HUES64 (cell line): ENCODE results near the gene CFAP221.

Experiments used
- H3K27ac ChIP-seq: 2 replicates; pipeline ENCODE4 v1.7.0; 2013; ENCODE audit warnings: low read depth, low read length, inconsistent platforms
- H3K27me3 ChIP-seq: 2 replicates; pipeline ENCODE4 v1.6.1; 2013; ENCODE audit warnings: mild to moderate bottlenecking, low read length; ENCODE audit not compliant: insufficient read depth
- H3K36me3 ChIP-seq: 2 replicates; pipeline ENCODE4 v1.6.1; 2013; ENCODE audit warnings: mild to moderate bottlenecking, low read length; ENCODE audit not compliant: insufficient read depth
- H3K4me1 ChIP-seq: 2 replicates; pipeline ENCODE4 v1.6.1; 2013; ENCODE audit warnings: mild to moderate bottlenecking, low read length, moderate library complexity; ENCODE audit not compliant: insufficient read depth
- H3K4me3 ChIP-seq: 2 replicates; pipeline ENCODE4 v1.5.1; 2013; ENCODE audit warnings: mild to moderate bottlenecking, low read length, moderate library complexity
- H3K9ac ChIP-seq: 2 replicates; pipeline ENCODE4 v1.6.1; 2013; ENCODE audit warnings: mild to moderate bottlenecking, low read depth, low read length
- H3K9me3 ChIP-seq: 2 replicates; pipeline ENCODE4 v1.6.1; 2013; ENCODE audit warnings: low read depth, low read length; ENCODE audit not compliant: insufficient read depth
- WGBS: fragments of 150-250, 120-280 bp; methylation state at CpG from one replicate; pipeline ENCODE4 v1.1.7; 2013; ENCODE audit warnings: missing lambda C conversion rate; 5-methylcytosine and 5-hydroxymethylcytosine counted together

Gene CFAP221

GRCh38 chr2:119682578-119682977 is 138.3 kb downstream of the CFAP221 start:
- H3K4me3 ChIP-seq: no peak overlapping the region
- no peaks in the 10 kb centered on the region for H3K27me3 ChIP-seq
- H3K36me3 ChIP-seq: peaks cover 18% of the 10 kb centered on the region
- WGBS: 87% methylated on average over 8 of the region's 8 CpGs
- no peaks in the 10 kb centered on the region for H3K9me3 ChIP-seq
- peaks cover 15% of the 10 kb centered on the region; the same call in 1 of the 2 replicates for H3K4me1 ChIP-seq
- H3K9ac ChIP-seq: no peak overlapping the region
- H3K27ac ChIP-seq: no peak overlapping the region

GRCh38 chr2:119683074-119683712 is 138.9 kb downstream of the CFAP221 start:
- no peaks in the 10 kb centered on the region for H3K27me3 ChIP-seq
- H3K4me3 ChIP-seq: no peak overlapping the region
- H3K9ac ChIP-seq: no peak overlapping the region
- H3K9me3 ChIP-seq: no peaks in the 10 kb centered on the region
- peaks cover 15% of the 10 kb centered on the region; the same call in 1 of the 2 replicates for H3K4me1 ChIP-seq
- WGBS: 81% methylated on average over 7 of the region's 7 CpGs
- H3K27ac ChIP-seq: no peak overlapping the region
- peaks cover 19% of the 10 kb centered on the region for H3K36me3 ChIP-seq

DNA sequence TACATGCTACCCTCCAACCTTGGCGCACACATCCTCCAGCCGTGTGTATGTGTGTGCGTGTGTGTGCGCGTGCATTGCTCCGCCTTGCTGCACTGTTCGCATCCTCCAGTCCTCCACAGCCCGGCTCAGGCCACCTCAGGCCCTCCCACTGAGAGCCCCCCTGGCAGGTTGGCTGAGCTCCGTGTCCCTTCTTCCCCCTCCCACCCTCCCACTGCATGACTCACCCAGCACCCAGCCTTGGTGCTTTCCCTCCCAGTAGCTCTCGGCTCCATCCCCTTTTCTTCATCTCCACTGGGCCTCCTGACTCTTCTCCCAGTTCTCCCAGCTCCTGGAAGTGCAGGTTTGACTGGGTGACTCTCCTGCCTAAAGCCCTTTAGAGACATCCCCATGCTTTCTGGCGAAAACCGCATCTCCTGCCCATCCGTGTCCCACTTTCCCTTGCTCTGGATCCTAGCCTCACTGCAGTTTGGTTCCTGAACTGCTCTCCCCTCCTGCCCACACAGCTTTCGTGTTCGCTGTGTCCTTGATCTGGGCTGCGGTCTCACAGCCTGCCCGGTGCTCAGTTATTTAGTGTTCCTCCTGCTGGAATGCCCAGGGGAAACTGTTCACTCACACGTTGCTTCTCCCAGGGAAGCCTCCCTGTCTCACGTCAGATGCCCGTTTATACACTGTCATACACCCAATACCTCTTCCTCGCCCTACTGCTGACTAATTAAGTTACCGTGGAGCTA is 139.6 kb downstream of the CFAP221 start:
- H3K9me3 ChIP-seq: no peaks in the 10 kb centered on the region
- peaks cover 24% of the 10 kb centered on the region for H3K36me3 ChIP-seq
- peaks cover 15% of the 10 kb centered on the region; the same call in 1 of the 2 replicates for H3K4me1 ChIP-seq
- H3K9ac ChIP-seq: no peak overlapping the region
- H3K4me3 ChIP-seq: no peak overlapping the region
- H3K27ac ChIP-seq: no peak overlapping the region
- H3K27me3 ChIP-seq: no peaks in the 10 kb centered on the region
- WGBS: 73% methylated on average over 22 of the region's 22 CpGs

DNA sequence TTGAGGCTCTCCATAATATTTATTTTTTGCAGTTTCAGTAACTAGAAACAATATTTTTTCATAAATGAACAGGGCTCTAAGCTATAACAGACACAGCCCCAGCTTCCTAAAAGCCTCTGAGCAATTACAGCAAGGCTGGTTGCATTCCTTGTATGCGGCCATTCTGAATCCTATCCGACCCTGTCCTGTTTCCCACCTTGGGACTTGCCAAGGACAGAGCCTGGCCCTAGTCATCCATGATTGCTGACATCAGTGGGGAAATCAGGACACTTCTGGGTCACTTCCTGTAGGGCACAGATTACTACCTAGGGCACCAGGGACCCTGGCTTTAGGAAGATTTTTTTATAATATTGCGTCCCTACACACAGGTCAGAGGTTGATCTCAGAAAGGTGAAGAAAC is 140.3 kb downstream of the CFAP221 start:
- no peaks in the 10 kb centered on the region for H3K9me3 ChIP-seq
- H3K27me3 ChIP-seq: no peaks in the 10 kb centered on the region
- WGBS: 89% methylated on average over 3 of the region's 3 CpGs
- peaks cover 27% of the 10 kb centered on the region for H3K36me3 ChIP-seq
- peaks cover 15% of the 10 kb centered on the region; the same call in 1 of the 2 replicates for H3K4me1 ChIP-seq
- no peak overlapping the region for H3K4me3 ChIP-seq
- H3K9ac ChIP-seq: no peak overlapping the region
- H3K27ac ChIP-seq: no peak overlapping the region

- no peaks in the 10 kb centered on the region for H3K9me3 ChIP-seq
- no peak overlapping the region for H3K4me3 ChIP-seq
- H3K4me1 ChIP-seq: 0 out of 2 replicates have a peak, but pooled peaks cover 4% of the 10 kb centered on the region
- WGBS: 94% methylated on average over 12 of the region's 12 CpGs
- H3K27ac ChIP-seq: no peak overlapping the region
- peaks cover 9% of the 10 kb centered on the region; the same call in 1 of the 2 replicates for H3K36me3 ChIP-seq
- no peaks in the 10 kb centered on the region for H3K27me3 ChIP-seq
- H3K9ac ChIP-seq: no peak overlapping the region
Measured at GRCh38 chr2:119688616-119689015, 144.4 kb downstream of the CFAP221 start.

DNA sequence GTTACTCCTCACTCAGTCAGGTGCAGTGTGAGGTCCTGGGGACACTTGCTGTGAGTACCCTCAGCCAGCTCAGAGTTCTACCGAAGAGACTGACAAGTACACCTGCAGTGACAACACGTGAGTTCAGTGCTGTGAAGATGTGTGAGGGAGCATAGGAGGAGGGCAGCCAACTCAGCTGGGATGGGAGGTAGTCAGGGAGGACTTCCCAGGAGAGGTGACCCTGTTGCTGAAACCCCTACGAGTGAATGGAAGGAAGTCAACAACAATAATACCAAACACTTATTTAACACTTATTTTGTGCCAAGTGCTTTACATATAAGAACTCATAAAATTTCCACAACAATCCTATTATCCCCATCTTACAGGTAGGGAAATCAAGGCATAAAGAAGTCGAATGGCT is 145.0 kb downstream of the CFAP221 start:
- H3K9ac ChIP-seq: no peak overlapping the region
- WGBS: 93% methylated on average over 4 of the region's 4 CpGs
- H3K27ac ChIP-seq: no peak overlapping the region
- peaks cover 9% of the 10 kb centered on the region; the same call in 1 of the 2 replicates for H3K36me3 ChIP-seq
- H3K27me3 ChIP-seq: no peaks in the 10 kb centered on the region
- peaks cover 4% of the 10 kb centered on the region; the same call in 1 of the 2 replicates for H3K4me1 ChIP-seq
- H3K9me3 ChIP-seq: no peaks in the 10 kb centered on the region
- H3K4me3 ChIP-seq: no peak overlapping the region

- no peak overlapping the region for H3K4me3 ChIP-seq
- peaks cover 9% of the 10 kb centered on the region; the same call in 1 of the 2 replicates for H3K36me3 ChIP-seq
- no peaks in the 10 kb centered on the region for H3K27me3 ChIP-seq
- no peaks in the 10 kb centered on the region for H3K9me3 ChIP-seq
- peaks cover 14% of the 10 kb centered on the region for H3K4me1 ChIP-seq
- WGBS: 93% methylated on average over 7 of the region's 7 CpGs
- no peak overlapping the region for H3K9ac ChIP-seq
- H3K27ac ChIP-seq: no peak overlapping the region
Measured at GRCh38 chr2:119691189-119691588, 146.9 kb downstream of the CFAP221 start.

DNA sequence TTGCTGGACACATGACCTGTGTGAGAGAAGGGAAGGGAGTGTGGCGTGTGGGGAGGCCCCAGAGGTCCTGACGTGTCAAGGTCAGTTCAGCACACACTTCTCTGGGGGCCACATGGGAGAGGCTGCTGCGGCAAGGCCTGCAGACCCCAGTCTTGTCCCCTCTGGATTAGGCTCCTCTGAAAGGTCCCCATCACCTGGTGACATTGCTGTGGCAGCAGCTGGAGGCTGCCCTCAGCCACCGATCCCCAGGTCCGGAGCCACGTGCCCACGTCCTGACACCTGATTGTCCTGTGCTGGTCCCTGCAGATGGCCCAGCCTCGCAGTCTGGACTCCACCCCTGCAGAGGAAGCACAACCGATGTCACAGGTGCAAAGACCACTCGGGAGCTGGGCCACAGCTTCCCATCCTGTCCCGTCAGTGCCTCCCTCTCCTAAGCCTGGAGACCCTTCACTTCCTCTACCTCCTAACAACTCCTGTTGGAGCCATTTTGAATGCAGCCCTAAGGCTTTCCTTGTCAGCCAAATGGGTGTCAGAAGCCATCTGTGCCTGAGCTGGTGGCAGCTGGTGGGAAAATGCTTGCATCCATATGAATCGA is 147.5 kb downstream of the CFAP221 start:
- WGBS: 94% methylated on average over 12 of the region's 12 CpGs
- H3K4me1 ChIP-seq: peaks cover 14% of the 10 kb centered on the region

GRCh38 chr2:119692310-119692709 is 148.1 kb downstream of the CFAP221 start:
- Histone ChIP-seq H3K27me3 (no peaks in the 10 kb centered on the region), H3K36me3 (peaks cover 9% of the 10 kb centered on the region; the same call in 1 of the 2 replicates), H3K4me3 (no peak overlapping the region), H3K9me3 (no peaks in the 10 kb centered on the region), H3K9ac (no peak overlapping the region), H3K27ac (no peak overlapping the region), H3K4me1 (peaks cover 18% of the 10 kb centered on the region)
- 92% methylated on average over 7 of the region's 7 CpGs for WGBS

More for the DNA sequence above, 147.5 kb downstream of the CFAP221 start:
- Histone ChIP-seq H3K27me3 (no peaks in the 10 kb centered on the region), H3K4me3 (no peak overlapping the region), H3K36me3 (peaks cover 9% of the 10 kb centered on the region; the same call in 1 of the 2 replicates), H3K9ac (no peak overlapping the region), H3K27ac (no peak overlapping the region), H3K9me3 (no peaks in the 10 kb centered on the region)

DNA sequence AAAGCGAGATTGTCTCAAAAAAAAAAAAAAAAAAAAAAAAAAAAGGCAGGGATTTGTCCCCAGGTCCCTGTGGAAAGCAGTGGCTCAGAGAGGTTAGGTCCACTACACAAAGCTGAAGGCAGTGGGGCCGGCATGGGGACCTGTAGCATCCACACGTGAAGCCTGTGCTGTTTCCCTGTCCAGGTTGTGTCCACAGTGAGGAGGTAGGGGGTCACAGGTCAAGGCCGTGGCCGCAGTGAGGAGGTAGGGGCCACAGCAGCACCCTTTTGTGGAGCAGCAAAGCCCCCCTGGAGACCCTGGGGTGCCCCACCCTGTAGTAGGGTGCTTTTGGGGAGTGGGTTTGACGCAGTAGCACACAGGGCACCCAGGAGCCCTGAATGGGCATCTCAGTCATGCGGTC is 148.7 kb downstream of the CFAP221 start:
- 81% methylated on average over 7 of the region's 7 CpGs for WGBS
- no peaks in the 10 kb centered on the region for H3K9me3 ChIP-seq
- no peak overlapping the region for H3K9ac ChIP-seq
- H3K27me3 ChIP-seq: no peaks in the 10 kb centered on the region
- H3K4me3 ChIP-seq: no peak overlapping the region
- peaks cover 24% of the 10 kb centered on the region for H3K4me1 ChIP-seq
- H3K36me3 ChIP-seq: peaks cover 9% of the 10 kb centered on the region; the same call in 1 of the 2 replicates
- H3K27ac ChIP-seq: no peak overlapping the region; the same call in 1 of the 2 replicates

GRCh38 chr2:119693567-119693966 is 149.3 kb downstream of the CFAP221 start:
- Histone ChIP-seq H3K27me3 (no peaks in the 10 kb centered on the region), H3K4me1 (peaks cover 25% of the 10 kb centered on the region), H3K9me3 (no peaks in the 10 kb centered on the region), H3K36me3 (peaks cover 5% of the 10 kb centered on the region; the same call in 1 of the 2 replicates), H3K4me3 (no peak overlapping the region), H3K27ac (no peak overlapping the region; the same call in 1 of the 2 replicates), H3K9ac (no peak overlapping the region)
- WGBS: 91% methylated on average over 3 of the region's 3 CpGs
